Osteoblast (primary cell): ENCODE measurements around the gene CSNK1G2. TPM values are rescaled to one million over a fixed set of nuclear protein-coding genes. Genes with fewer than 3 reads are reported as not detected.

Experiments
- DNase-seq: peaks from one replicate; pipeline ENCODE4 v3.0.0; 2011; ENCODE audit warnings: low spot score, mixed read lengths; ENCODE audit not compliant: insufficient read length; ENCODE audit errors: missing footprints
- H2AFZ ChIP-seq: 2 replicates; pipeline ENCODE4 v1.6.0; 2011; ENCODE audit warnings: mild to moderate bottlenecking, low read length
- H3K27ac ChIP-seq: 2 replicates; pipeline ENCODE4 v1.5.1; 2011; ENCODE audit warnings: mild to moderate bottlenecking, low read depth, low read length, moderate library complexity
- H3K27me3 ChIP-seq: 2 replicates; pipeline ENCODE4 v1.6.0; 2012; ENCODE audit warnings: mild to moderate bottlenecking, control low read depth, inconsistent platforms, low read length, moderate library complexity; ENCODE audit not compliant: insufficient read depth
- H3K36me3 ChIP-seq: 2 replicates; pipeline ENCODE4 v1.5.1; 2011; ENCODE audit warnings: mild to moderate bottlenecking, low read length, control low read depth, moderate library complexity; ENCODE audit not compliant: insufficient read depth
- H3K4me1 ChIP-seq: 2 replicates; pipeline ENCODE4 v1.5.1; 2011; ENCODE audit warnings: mild to moderate bottlenecking, low read length, control low read depth, moderate library complexity; ENCODE audit not compliant: insufficient read depth
- H3K4me2 ChIP-seq: 2 replicates; pipeline ENCODE4 v1.6.0; 2011; ENCODE audit warnings: mild to moderate bottlenecking, low read length; ENCODE audit not compliant: insufficient read depth
- H3K4me3 ChIP-seq: fragments of 200-600 bp; sonication (generic); 3 replicates; pipeline ENCODE4 v1.5.1; 2012; ENCODE audit warnings: mild to moderate bottlenecking, low read length, inconsistent platforms; ENCODE audit not compliant: insufficient read depth
- H3K79me2 ChIP-seq: 2 replicates; pipeline ENCODE4 v1.6.0; 2012; ENCODE audit warnings: mild to moderate bottlenecking, low read length, control low read depth, inconsistent platforms; ENCODE audit not compliant: insufficient read depth
- H3K9me3 ChIP-seq: 2 replicates; pipeline ENCODE4 v1.5.1; 2011; ENCODE audit warnings: low read depth, low read length, control low read depth
- H4K20me1 ChIP-seq: 2 replicates; pipeline ENCODE4 v1.6.0; 2012; ENCODE audit warnings: mild to moderate bottlenecking, low read length, control low read depth; ENCODE audit not compliant: insufficient read depth
- total RNA-seq: library from RNA; depleted of rRNA; stranded (reverse); fragments of >200 nt; gene quantifications from 2 replicates; pipeline ENCODE4 v1.2.3, GENCODE V29; 2012
- TF ChIP-seq, protein P1 (sequence below): IDR thresholded peaks from 2 replicates; pipeline ENCODE4 v1.5.1; 2011; ENCODE audit warnings: mild to moderate bottlenecking, low read depth, low read length, moderate library complexity; ENCODE audit errors: extremely low read depth

Gene CSNK1G2
- total RNA-seq, 1 donor, result 68.8 TPM

DNA sequence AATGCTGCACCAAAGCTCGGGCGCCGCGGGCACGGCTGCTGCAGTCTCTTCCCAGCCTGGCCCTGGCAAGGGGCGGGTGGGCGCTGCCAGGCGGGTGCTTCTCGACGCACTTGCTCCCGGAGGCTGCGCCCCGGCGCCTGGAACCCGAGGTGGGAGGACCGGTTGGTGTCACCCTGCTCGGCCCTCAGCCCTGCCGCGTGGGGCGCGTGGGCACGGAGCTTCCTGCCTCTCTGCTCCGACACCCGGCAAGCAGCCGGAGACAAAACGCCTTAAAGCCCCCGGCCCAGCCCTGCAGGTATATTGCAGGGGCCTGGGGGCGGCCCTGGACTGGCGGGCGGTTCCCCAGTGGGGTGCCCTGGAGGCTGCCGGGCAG lies 39.8 kb downstream of the CSNK1G2 start:
- no peak overlapping the region for H2AFZ ChIP-seq
- H4K20me1 ChIP-seq, result peaks cover 5% of the 10 kb centered on the region
- H3K27ac ChIP-seq, result no peak overlapping the region
- no peak for DNase-seq
- TF ChIP-seq, protein P1, sequence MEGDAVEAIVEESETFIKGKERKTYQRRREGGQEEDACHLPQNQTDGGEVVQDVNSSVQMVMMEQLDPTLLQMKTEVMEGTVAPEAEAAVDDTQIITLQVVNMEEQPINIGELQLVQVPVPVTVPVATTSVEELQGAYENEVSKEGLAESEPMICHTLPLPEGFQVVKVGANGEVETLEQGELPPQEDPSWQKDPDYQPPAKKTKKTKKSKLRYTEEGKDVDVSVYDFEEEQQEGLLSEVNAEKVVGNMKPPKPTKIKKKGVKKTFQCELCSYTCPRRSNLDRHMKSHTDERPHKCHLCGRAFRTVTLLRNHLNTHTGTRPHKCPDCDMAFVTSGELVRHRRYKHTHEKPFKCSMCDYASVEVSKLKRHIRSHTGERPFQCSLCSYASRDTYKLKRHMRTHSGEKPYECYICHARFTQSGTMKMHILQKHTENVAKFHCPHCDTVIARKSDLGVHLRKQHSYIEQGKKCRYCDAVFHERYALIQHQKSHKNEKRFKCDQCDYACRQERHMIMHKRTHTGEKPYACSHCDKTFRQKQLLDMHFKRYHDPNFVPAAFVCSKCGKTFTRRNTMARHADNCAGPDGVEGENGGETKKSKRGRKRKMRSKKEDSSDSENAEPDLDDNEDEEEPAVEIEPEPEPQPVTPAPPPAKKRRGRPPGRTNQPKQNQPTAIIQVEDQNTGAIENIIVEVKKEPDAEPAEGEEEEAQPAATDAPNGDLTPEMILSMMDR, result no peak
- no peak overlapping the region for H3K4me3 ChIP-seq
- H3K79me2 ChIP-seq, result peaks cover 12% of the 10 kb centered on the region
- peaks cover 24% of the 10 kb centered on the region for H3K36me3 ChIP-seq
- no peaks in the 10 kb centered on the region for H3K9me3 ChIP-seq
- no peaks in the 10 kb centered on the region for H3K27me3 ChIP-seq
- H3K4me1 ChIP-seq, result no peaks in the 10 kb centered on the region
- H3K4me2 ChIP-seq, result no peak overlapping the region

DNA sequence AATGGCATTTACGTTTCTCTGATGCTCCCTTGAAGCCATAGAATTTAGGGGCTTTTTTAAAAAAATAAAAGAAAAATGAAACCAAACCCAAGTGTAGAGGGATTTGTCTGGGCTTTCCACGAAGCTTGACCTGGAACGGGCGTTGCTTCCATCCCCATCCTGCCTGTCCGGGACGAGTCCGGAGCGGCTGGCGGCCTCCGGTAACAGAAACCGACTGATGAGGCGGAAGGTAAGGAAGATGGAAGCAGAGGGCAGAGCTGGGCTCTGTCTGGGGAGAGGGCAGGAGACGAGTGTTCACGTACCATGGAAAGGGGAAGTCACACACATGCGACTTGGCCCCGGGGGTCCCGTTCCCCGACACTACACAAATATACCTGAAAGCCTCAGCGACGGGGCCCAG lies 40.3 kb downstream of the CSNK1G2 start:
- Histone ChIP-seq H3K79me2 (peaks cover 8% of the 10 kb centered on the region), H3K4me2 (no peak overlapping the region), H3K9me3 (no peaks in the 10 kb centered on the region), H3K36me3 (peaks cover 29% of the 10 kb centered on the region), H3K4me1 (no peaks in the 10 kb centered on the region), H3K4me3 (no peak overlapping the region), H4K20me1 (peaks cover 2% of the 10 kb centered on the region), H3K27ac (no peak overlapping the region), H2AFZ (no peak overlapping the region), H3K27me3 (no peaks in the 10 kb centered on the region)
- TF ChIP-seq, protein P1, result no peak
- DNase-seq, result no peak

DNA sequence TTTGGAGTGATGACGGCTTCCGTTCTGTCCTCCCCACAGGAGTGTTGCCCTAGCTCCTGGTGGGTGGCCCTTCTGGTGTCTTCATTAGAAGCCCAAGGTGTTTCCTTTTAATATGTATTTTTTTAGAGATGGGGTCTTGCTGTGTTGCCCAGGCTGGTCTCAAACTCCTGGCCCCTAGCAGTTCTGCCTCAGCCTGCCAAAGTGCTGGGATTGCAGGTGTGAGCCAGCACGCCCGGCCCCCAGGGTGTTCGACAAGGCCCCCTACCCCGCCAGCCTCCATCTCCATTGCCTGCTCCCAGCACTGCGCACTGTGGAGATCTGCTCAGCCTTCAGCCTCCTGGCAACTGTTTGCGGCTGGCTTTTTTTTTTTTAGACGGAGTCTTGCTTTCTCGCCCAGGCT lies 43.4 kb downstream of the CSNK1G2 start:
- no peak overlapping the region for H3K4me3 ChIP-seq
- H2AFZ ChIP-seq, result no peak overlapping the region
- H3K36me3 ChIP-seq, result peaks cover 37% of the 10 kb centered on the region
- TF ChIP-seq, protein P1, result no peak
- no peaks in the 10 kb centered on the region for H3K4me1 ChIP-seq
- peaks cover 3% of the 10 kb centered on the region for H4K20me1 ChIP-seq
- H3K79me2 ChIP-seq, result no peaks in the 10 kb centered on the region
- no peaks in the 10 kb centered on the region for H3K27me3 ChIP-seq
- DNase-seq, result no peak
- H3K27ac ChIP-seq, result no peak overlapping the region
- H3K9me3 ChIP-seq, result no peaks in the 10 kb centered on the region
- H3K4me2 ChIP-seq, result no peak overlapping the region

DNA sequence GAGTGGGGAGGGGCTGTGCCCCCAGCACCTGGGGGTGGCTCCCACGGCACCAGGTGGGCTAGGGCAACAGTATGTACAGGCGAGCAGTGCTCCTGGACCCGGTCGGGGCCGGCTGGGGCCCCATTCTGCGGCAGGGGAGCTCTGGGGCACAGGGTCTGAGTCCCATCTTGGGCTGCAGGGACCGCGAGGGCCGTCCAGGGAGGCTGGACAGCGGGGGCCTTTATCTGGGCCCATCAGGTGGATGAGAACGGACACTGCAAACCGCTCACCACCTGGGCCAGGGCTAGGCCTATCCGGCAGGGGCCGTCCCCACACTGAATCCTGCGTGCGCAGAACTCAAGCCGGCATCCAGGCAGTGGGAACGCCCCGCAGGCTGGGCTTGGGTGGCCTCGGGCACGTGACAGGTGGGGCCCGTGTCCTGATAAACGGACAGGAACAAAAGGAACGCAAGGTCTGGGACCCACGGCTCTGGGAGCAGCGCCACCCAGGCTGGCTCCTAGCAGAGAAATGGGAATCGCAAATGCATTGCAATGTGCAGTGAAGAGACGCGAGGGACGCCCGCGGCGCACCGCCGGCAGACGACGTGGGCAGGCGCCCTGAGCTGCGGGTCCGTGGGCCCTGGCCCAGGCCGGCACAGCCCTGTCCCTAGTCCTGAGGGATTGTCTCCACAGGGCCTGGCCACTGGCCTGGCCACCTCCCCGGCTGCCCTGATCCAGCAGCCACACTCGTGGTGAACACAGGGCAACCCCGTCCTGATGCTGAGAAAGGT lies 44.8 kb downstream of the CSNK1G2 start:
- peak; percentile 72 for DNase-seq
- H3K36me3 ChIP-seq, result peaks cover 46% of the 10 kb centered on the region

More for the DNA sequence above, 44.8 kb downstream of the CSNK1G2 start:
- Histone ChIP-seq H4K20me1 (peaks cover 3% of the 10 kb centered on the region), H3K27me3 (no peaks in the 10 kb centered on the region), H3K4me2 (no peak overlapping the region), H3K79me2 (no peaks in the 10 kb centered on the region), H2AFZ (no peak overlapping the region), H3K4me3 (no peak overlapping the region), H3K4me1 (no peaks in the 10 kb centered on the region), H3K9me3 (no peaks in the 10 kb centered on the region), H3K27ac (no peak overlapping the region)
- TF ChIP-seq, protein P1, result no peak
